GM23338 (cell line): Measurements from ENCODE around the gene LYVE1. TPM values are rescaled to one million over a fixed set of nuclear protein-coding genes. Genes with fewer than 3 reads are reported as not detected.
A peak's percentile ranks its signal among the peaks of the same experiment; 100 is the strongest.

Source experiments
- ATAC-seq: fragments of 200-7000 bp; cut with Tn5 transposase; 3 replicates; pipeline ENCODE4 v1.9.1; 2020
- DNase-seq: peaks from one replicate; pipeline ENCODE4 v3.0.0-alpha.2; 2015; ENCODE audit warnings: low spot score
- H2AFZ ChIP-seq: fragments of 200-600 bp; sonication (generic); 2 replicates; pipeline ENCODE4 v1.8.0; 2016; ENCODE audit warnings: antibody characterized with exemption, mild to moderate bottlenecking, moderate library complexity
- H3F3A ChIP-seq: fragments of 200-600 bp; sonication (generic); replicated peaks from 2 replicates; pipeline ENCODE4 v1.8.0; 2017; ENCODE audit warnings: antibody characterized with exemption, mixed run types, low read depth
- H3K27ac ChIP-seq: fragments of 200-600 bp; sonication (generic); 2 replicates; pipeline ENCODE4 v1.6.1; 2016; ENCODE audit warnings: low read depth
- H3K27me3 ChIP-seq: fragments of 200-600 bp; sonication (generic); 2 replicates; pipeline ENCODE4 v1.8.0; 2016; ENCODE audit warnings: mild to moderate bottlenecking, mixed run types, moderate library complexity; ENCODE audit not compliant: insufficient read depth
- H3K36me3 ChIP-seq: fragments of 200-600 bp; sonication (generic); 2 replicates; pipeline ENCODE4 v1.8.0; 2016; ENCODE audit warnings: mild to moderate bottlenecking; ENCODE audit not compliant: insufficient read depth
- H3K4me1 ChIP-seq: fragments of 200-600 bp; sonication (generic); 2 replicates; pipeline ENCODE4 v1.8.0; 2016; ENCODE audit warnings: mild to moderate bottlenecking, moderate library complexity; ENCODE audit not compliant: insufficient read depth
- H3K4me2 ChIP-seq: fragments of 200-600 bp; sonication (generic); 2 replicates; pipeline ENCODE4 v1.7.1; 2017; ENCODE audit warnings: mixed run types
- H3K4me3 ChIP-seq: fragments of 200-600 bp; sonication (generic); 2 replicates; pipeline ENCODE4 v1.6.1; 2016; ENCODE audit warnings: mixed run types
- H3K79me2 ChIP-seq: fragments of 200-600 bp; sonication (generic); replicated peaks from 2 replicates; pipeline ENCODE4 v1.8.0; 2017; ENCODE audit warnings: mild to moderate bottlenecking; ENCODE audit not compliant: insufficient read depth
- H3K9me2 ChIP-seq: fragments of 200-600 bp; sonication (generic); 2 replicates; pipeline ENCODE4 v1.8.0; 2017; ENCODE audit not compliant: insufficient read depth
- H4K20me1 ChIP-seq: fragments of 200-600 bp; sonication (generic); replicated peaks from 2 replicates; pipeline ENCODE4 v1.8.0; 2017; ENCODE audit warnings: mild to moderate bottlenecking; ENCODE audit not compliant: insufficient read depth
- H3K27ac Mint-ChIP-seq: 2 replicates; pipeline ENCODE4 v1.8.0; 2020; ENCODE audit warnings: inconsistent platforms, mild to moderate bottlenecking, moderate library complexity, mixed read lengths
- H3K27me3 Mint-ChIP-seq: 3 replicates; pipeline ENCODE4 v1.8.0; 2022; ENCODE audit warnings: low read depth, mild to moderate bottlenecking, moderate library complexity, mixed read lengths, inconsistent platforms; ENCODE audit not compliant: insufficient read depth, poor library complexity
- H3K36me3 Mint-ChIP-seq: 3 replicates; pipeline ENCODE4 v1.8.0; 2021; ENCODE audit warnings: low read depth, mild to moderate bottlenecking, inconsistent platforms, moderate library complexity, mixed read lengths
- H3K4me1 Mint-ChIP-seq: 3 replicates; pipeline ENCODE4 v1.8.0; 2020; ENCODE audit warnings: mild to moderate bottlenecking, inconsistent platforms, mixed read lengths
- H3K4me3 Mint-ChIP-seq: 3 replicates; pipeline ENCODE4 v1.8.0; 2021; ENCODE audit warnings: moderate library complexity, mild to moderate bottlenecking, inconsistent platforms, mixed read lengths
- H3K9me3 Mint-ChIP-seq: 3 replicates; pipeline ENCODE4 v1.8.0; 2020; ENCODE audit warnings: moderate library complexity, mild to moderate bottlenecking, inconsistent platforms, mixed read lengths
- CREB1 ChIP-seq: fragments of 250-450 bp; sonication (Bioruptor Pico); IDR thresholded peaks from 2 replicates; pipeline ENCODE4 v1.5.0; 2020; ENCODE audit warnings: low read depth, mild to moderate bottlenecking, moderate library complexity
- CTCF ChIP-seq, 2 experiments: fragments of 200-600 bp in 1 of 2; sonication (generic) in 1 of 2; conservative IDR thresholded peaks; 2 replicates each; pipeline versions ENCODE4 v1.5.1 to v1.6.1; 2016 to 2017; ENCODE audit warnings: antibody characterized with exemption in 2 of 2, low read depth in 2 of 2, mild to moderate bottlenecking in 2 of 2, moderate library complexity in 1 of 2
- ETS1 ChIP-seq: IDR thresholded peaks from 2 replicates; pipeline ENCODE4 v1.6.1; 2016; ENCODE audit warnings: antibody characterized with exemption
- EZH2phosphoT487 ChIP-seq: fragments of 200-600 bp; sonication (generic); IDR thresholded peaks from one replicate; pipeline ENCODE4 v1.8.1; 2018; ENCODE audit warnings: antibody characterized with exemption; ENCODE audit not compliant: unreplicated experiment
- NANOG ChIP-seq: IDR thresholded peaks from 2 replicates; pipeline ENCODE4 v1.6.1; 2016; ENCODE audit warnings: antibody characterized with exemption, borderline replicate concordance
- ZNF114 ChIP-seq: fragments of 250-450 bp; sonication (Bioruptor Pico); IDR thresholded peaks from 2 replicates; pipeline ENCODE4 v1.5.0; 2020; ENCODE audit warnings: mild to moderate bottlenecking, moderate library complexity
- ZNF462 ChIP-seq: fragments of 250-450 bp; sonication (Bioruptor Pico); IDR thresholded peaks from 2 replicates; pipeline ENCODE4 v1.5.0; 2020; ENCODE audit warnings: mild to moderate bottlenecking, moderate library complexity
- polyA plus RNA-seq: library from polyadenylated mRNA; unstranded; fragments of >200 nt; fragmentation: Nextera tagmentation; extraction: Ambion mirVana; gene quantifications from 2 replicates; pipeline ENCODE4 v1.2.1, GENCODE V29; 2016
- total RNA-seq: library from RNA; depleted of rRNA; stranded (reverse); fragments of >200 nt; shearing (Covaris generic); gene quantifications from 2 replicates; pipeline ENCODE4 v1.2.3, GENCODE V29; 2014
- TF ChIP-seq, protein P1 (sequence below): IDR thresholded peaks from one replicate; pipeline ENCODE4 v1.6.1; 2018; ENCODE audit warnings: antibody characterized with exemption; ENCODE audit not compliant: unreplicated experiment

LYVE1 gene
- total and polyA plus RNA-seq, 2 experiments from 2014 or later, result 0.94 TPM; not detected in 1

GRCh38 chr11:10592331-10592730 is 23.9 kb upstream of the LYVE1 start (continued):
- TF ChIP-seq ZNF462 (CRISPR knock-in tag) (no peak), NANOG (no peak)

GRCh38 chr11:10591741-10592140 is 23.3 kb upstream of the LYVE1 start:
- peaks cover 2% of the 10 kb centered on the region; the same call in 1 of the 3 replicates for H3K9me3 Mint-ChIP-seq
- Histone ChIP-seq H3K4me3 (no peak overlapping the region), H3K36me3 (no peaks in the 10 kb centered on the region), H3F3A (no peaks in the 10 kb centered on the region), H3K9me2 (no peaks in the 10 kb centered on the region), H3K27me3 (no peaks in the 10 kb centered on the region), H3K4me1 (no peaks in the 10 kb centered on the region; the same call in 1 of the 2 replicates), H3K27ac (no peak overlapping the region), H3K4me2 (no peak overlapping the region), H3K79me2 (no peaks in the 10 kb centered on the region), H4K20me1 (no peaks in the 10 kb centered on the region), H2AFZ (no peak overlapping the region)
- no peak overlapping the region for H3K4me3 Mint-ChIP-seq
- H3K4me1 Mint-ChIP-seq, result no peaks in the 10 kb centered on the region
- H3K36me3 Mint-ChIP-seq, result no peaks in the 10 kb centered on the region
- ATAC-seq (no peak), DNase-seq (no peak)
- H3K27ac Mint-ChIP-seq, result peak overlapping the region; percentile 8; the same call in 1 of the 2 replicates
- H3K27me3 Mint-ChIP-seq, result peaks cover 2% of the 10 kb centered on the region
- TF ChIP-seq ZNF114 (CRISPR knock-in tag) (no peak), CREB1 (CRISPR knock-in tag) (no peak), ETS1 (no peak), EZH2phosphoT487 (no peak), NANOG (no peak), CTCF (conservative IDR thresholded peaks at IDR 0.05; ENCODE audit: low read depth in 2 of 2) (no peak)
- TF ChIP-seq, protein P1, sequence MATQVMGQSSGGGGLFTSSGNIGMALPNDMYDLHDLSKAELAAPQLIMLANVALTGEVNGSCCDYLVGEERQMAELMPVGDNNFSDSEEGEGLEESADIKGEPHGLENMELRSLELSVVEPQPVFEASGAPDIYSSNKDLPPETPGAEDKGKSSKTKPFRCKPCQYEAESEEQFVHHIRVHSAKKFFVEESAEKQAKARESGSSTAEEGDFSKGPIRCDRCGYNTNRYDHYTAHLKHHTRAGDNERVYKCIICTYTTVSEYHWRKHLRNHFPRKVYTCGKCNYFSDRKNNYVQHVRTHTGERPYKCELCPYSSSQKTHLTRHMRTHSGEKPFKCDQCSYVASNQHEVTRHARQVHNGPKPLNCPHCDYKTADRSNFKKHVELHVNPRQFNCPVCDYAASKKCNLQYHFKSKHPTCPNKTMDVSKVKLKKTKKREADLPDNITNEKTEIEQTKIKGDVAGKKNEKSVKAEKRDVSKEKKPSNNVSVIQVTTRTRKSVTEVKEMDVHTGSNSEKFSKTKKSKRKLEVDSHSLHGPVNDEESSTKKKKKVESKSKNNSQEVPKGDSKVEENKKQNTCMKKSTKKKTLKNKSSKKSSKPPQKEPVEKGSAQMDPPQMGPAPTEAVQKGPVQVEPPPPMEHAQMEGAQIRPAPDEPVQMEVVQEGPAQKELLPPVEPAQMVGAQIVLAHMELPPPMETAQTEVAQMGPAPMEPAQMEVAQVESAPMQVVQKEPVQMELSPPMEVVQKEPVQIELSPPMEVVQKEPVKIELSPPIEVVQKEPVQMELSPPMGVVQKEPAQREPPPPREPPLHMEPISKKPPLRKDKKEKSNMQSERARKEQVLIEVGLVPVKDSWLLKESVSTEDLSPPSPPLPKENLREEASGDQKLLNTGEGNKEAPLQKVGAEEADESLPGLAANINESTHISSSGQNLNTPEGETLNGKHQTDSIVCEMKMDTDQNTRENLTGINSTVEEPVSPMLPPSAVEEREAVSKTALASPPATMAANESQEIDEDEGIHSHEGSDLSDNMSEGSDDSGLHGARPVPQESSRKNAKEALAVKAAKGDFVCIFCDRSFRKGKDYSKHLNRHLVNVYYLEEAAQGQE, result no peak
